HG02642 (cell line): ENCODE data around the gene MFAP3L.

Experiments used
- ATAC-seq: cut with Tn5 transposase; IDR thresholded peaks from one replicate; pipeline ENCODE4 v1.9.1; 2021; ENCODE audit warnings: mild to moderate bottlenecking; ENCODE audit not compliant: unreplicated experiment, poor library complexity

Gene MFAP3L

GRCh38 chr4:169996379-169997240 lies 29.6 kb downstream of the MFAP3L start:
- ATAC-seq: no peak

GRCh38 chr4:169993531-169993930 lies 32.7 kb downstream of the MFAP3L start:
- ATAC-seq: no peak

- ATAC-seq: no peak
These were observed 37.9 kb downstream of the MFAP3L start for GRCh38 chr4:169988252-169988651.

GRCh38 chr4:169987327-169988228 lies 38.6 kb downstream of the MFAP3L start:
- ATAC-seq: no peak

DNA sequence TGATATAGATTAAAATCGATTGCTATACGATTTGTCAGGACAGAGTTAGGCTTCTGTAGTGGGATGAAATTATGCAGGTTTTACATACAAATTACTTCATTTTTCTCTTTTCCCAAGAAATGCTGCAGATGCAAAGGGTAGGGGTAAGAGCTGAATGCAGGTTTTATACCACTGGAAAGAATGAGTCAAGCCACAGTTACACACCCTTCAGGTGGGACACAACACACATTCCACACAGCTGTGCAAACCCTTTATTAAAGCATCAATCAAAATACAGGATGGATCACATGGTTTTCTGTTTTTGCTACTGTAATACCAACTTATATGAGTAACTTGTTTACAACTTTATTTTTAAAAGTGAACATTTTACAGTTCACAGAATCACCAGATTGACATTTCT lies 39.8 kb downstream of the MFAP3L start:
- no peak for ATAC-seq

DNA sequence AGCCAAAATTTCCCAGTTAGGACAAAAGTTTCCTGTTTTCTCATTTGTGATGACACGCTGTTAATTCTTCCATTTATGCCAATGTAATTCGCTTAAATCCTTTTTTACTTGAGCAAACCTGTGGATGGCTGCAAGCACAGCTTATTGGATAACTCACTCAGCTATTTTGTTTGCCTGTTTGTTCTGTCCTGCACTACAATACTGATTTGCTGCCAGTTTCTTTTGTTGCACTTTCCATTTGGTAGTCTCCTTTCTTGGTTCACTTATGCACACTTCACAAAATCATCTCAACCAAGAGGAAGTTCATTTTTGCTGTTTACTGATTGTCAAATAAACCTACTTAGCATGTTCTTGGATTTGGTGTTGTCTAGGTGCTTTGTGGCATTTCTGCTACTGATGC lies 40.3 kb downstream of the MFAP3L start:
- ATAC-seq: no peak

DNA sequence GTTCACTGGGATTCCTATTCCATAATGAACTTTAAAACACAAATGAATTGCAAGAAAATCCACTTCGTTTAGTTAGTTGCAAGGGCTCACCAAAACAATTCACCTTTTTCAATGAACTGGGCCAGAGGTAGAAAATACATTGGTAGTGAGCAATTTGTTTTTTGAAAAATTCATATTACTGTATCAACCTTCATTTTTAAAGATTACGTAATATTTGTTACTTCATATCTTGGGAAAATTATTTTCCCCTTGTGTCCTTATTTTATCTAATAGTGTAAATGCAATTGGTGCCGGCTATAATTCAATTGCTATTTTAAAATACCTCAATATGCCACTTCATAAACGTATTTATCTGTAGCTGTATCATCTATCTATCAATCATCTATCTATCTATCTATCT lies 41.5 kb downstream of the MFAP3L start:
- no peak for ATAC-seq

- ATAC-seq: no peak
These were observed 42.0 kb downstream of the MFAP3L start for GRCh38 chr4:169984173-169984572.

GRCh38 chr4:169976951-169977350 lies 49.2 kb downstream of the MFAP3L start:
- ATAC-seq: no peak

GRCh38 chr4:169975838-169976796 lies 50.1 kb downstream of the MFAP3L start:
- no peak for ATAC-seq

DNA sequence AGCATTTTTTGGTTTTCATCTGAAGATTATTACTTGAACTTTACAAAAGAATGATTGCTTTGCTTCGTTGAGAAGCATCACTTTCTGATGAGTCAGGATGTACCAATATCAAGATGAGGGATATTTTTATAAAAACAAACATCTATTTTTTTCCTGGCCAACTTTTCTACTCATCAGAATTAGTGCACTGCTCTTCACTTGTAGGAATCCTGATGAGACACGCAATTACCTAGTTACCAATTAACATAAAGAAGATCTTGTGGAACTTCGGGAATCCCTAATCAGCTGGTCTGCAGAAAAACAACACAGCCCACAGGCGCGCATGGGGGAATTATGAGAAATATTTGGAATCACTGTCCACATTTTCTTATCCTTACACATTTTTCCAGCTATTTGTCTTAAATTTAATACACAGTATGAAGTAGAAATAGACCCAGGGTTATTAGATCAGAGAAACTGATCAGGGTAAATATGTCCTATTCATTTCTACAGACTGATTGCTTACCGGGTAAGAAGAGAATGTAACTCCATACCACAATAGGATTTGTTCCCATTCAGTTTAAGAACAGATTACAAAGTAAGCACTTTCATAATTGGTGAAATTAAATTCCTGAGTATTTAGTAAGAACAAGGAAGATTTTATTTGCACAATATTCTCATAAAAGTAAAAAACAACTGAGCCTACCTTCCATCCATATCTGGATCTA lies 50.9 kb downstream of the MFAP3L start:
- no peak for ATAC-seq

GRCh38 chr4:169971456-169972015 lies 54.7 kb downstream of the MFAP3L start:
- no peak for ATAC-seq

DNA sequence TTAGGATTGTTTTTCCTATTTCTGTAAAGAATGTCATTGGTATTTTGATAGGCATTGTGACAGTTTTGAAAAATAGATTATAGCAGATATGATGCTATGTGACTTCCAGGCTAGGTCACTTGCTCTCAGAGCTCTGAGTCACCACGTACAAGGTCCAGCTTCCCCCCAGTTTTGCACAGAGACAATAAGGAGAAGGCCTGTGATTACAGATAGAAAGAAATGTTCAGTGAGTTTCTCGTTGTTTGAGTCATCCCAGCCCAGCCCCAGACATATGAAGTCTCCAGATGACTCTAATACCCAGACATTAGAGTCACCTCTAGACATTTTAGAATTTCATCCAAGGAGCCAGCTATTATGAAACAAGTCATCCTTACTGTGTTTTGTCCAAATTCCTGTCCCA lies 57.2 kb downstream of the MFAP3L start:
- no peak for ATAC-seq

- ATAC-seq: no peak
These were observed 62.2 kb downstream of the MFAP3L start for GRCh38 chr4:169963998-169964397.

DNA sequence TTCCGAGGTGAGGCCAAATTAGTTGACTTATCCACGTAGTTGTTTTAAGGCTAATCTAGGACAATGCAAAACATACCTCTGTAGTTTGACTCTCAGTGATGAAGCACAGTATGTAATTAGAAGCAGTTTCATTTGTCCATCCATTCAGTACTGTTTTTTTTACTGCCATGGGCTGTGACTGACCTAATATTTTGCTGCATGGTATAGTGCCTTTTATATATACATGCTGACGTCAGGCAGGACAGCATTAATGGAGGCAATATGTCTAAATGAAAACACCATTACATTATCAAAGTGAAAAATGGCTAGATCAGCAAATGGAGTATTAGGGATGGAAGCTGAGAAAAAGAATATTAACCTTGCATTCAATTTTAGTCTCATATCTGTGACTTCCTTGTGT lies 66.9 kb downstream of the MFAP3L start:
- ATAC-seq: no peak

GRCh38 chr4:169958629-169959028 lies 67.6 kb downstream of the MFAP3L start:
- ATAC-seq: no peak

DNA sequence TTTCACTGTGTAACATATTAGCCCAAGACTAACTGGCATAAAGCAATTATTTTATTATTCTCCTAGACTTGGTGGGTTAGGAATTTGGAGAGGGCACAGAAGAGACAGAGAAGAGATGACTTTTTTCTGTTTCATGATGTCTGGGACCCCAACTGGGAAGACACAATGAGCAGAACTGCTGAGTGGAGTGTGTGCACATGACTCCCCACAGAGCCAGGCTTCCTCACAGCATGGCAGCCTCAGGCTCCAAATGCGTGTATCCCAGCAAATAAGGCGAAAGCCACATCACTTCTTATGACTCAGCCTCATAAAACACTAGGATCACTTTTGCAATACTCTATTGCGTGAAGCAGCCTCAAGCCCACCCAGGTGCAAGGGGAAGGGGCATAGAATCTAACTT lies 68.4 kb downstream of the MFAP3L start:
- ATAC-seq: no peak

DNA sequence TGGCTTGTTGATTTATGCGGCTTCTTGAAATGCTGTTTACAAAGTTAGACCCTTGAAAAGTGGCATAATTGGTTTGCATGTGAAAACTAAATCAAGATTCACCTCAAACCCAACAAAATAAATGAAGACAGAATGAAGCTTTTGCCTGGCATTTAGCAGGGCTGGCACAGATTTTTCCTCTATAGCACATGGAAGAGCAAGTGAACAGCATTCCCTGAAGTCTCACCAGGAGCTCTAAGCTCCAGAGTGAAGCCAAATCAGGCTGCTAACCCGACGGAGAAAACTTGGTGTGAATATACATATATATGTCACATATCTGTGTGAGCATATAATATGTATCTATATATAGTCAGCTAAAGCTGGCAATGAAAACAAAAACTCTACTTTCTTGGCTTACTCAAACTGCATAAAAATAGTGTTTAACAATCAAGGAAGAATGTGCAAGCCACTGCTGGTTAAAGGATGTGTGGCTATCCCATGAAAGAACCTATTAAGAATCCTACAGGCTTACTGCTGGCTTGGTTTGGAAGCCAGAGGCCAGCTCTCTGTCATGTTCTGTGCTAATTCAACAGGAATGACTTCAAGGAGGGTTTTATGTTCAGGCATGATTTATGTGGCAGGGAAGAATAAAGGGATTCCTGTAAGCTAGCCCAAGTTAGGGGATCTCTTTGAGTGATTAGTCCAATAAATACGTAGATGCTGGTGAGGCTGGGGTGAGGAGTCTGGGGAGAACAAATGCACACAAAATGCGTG lies 69.9 kb downstream of the MFAP3L start:
- ATAC-seq: no peak

- ATAC-seq: no peak
These were observed 70.7 kb downstream of the MFAP3L start for GRCh38 chr4:169955521-169955920.
